Limb (tissue), 2 donors: ENCODE results near the gene CDCA4.

Experiments
- DNase-seq, 2 donors: peaks; one replicate each; pipeline ENCODE4 v3.0.0-alpha.2; 2016; ENCODE audit errors: extremely low spot score in 2 of 2

The CDCA4 gene

DNA sequence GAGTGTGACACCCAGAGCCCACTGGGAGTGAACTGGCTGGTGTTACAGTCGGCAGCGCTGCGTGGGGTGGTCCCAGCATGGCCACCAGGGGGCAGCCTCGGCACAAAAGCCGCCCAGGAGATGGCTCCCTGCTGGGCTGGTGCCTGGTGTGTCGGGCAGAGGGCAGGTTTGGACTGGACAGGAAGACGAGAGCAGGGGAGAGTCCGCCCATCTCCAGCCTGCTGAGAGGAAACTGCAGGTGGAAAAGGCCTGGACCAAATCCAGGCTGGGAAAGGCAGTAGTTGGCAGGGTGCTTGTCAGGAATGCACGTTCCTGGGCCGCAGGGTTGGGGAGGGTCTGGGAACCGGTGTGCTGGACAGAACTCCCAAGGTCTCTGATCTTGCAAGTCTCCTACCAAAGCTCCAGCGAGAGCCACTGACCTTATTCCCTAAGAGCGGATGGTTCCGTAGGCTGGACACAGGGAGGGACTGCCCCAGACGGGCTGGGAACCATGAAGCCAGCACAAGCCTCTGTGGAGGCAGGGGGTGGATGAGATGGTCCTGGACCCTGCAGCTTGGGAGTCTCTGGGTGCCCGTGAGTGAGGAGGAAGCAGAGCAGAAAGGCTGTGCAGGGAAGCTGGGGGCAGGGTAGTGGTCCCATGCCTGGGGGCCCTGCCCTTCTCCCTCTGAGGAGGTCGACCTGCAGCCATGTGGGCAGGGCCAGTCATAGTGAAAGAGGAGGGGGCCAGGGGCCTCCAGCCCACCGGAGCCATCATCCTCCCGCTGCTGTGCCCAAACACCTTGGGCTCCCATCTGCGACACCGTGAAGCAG is 44.5 kb downstream of the CDCA4 start:
- DNase-seq: peak; percentile 55 to 84

DNA sequence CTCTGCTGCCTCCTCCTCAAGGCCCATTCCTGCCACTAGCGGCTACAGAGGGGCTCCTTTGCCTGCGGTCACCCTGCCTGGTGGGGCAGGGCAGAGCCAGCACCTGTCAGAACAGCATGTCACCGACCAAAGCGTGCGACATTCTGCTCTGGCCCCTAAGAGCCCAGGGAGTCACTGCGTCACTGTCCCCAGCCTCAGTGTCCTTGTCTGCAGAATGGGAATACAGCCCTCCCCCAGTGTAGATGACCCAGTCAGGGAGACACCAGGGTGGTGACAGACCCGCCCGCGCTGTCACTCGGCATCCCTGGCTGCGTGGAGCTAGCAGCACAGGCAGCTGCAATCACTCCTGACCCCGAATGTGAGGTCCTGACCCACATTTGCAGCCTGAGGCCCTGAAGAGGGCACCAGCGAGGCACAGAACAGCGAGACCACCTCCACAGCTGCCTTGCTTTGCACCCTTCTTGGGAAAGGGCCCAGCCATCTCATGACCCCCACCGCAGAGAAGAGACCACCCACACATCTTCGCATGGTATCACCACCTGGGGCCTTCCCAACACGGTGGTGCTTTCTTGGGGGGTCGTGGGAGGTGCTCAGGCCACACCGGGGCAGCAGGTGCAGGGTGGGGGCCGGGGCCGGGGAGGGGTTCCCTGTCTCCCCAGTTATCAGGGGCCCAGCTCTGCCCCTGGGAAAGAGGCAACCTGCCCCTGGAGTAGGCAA is 45.2 kb downstream of the CDCA4 start:
- peak in 1 of 2 donors; percentile 25 for DNase-seq

DNA sequence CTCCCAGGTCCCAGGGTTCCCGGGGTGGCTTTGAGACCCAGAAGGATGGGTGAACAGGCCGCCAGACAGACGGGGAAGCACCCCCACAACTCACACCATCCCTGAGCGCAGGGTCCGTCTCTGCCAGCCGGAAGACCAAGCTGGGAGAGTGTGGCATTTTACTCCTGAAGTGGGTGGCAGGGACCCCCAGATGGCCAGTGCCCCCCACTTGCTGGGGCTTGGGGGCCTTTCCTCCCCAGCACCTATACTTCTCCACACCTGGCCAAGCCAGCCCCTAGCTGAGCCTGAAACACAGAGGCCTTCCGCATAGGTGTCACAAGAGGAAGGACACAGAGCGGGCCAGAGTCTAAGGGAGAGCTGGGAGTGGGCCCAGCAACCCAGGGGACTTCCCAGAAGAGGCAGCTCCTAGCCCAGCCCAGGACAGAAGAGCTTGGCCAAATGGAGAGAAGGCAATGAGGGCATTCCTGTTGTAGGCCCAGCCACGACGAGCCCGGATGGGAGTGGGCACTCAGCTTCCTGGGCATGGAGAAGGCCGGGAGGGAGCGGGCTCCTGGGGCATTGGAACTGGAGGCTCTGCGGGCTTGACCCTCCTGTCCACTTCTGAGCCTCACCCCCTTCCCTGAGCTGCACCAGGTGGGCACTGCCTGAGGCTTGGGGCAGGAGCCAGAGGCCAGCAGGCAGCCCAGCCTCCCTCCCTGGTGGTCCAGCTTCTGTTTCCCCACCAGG is 46.1 kb downstream of the CDCA4 start:
- peak in 1 of 2 donors; percentile 21 for DNase-seq

GRCh38 chr14:104974146-104974541 is 46.7 kb downstream of the CDCA4 start:
- DNase-seq: no peak

DNA sequence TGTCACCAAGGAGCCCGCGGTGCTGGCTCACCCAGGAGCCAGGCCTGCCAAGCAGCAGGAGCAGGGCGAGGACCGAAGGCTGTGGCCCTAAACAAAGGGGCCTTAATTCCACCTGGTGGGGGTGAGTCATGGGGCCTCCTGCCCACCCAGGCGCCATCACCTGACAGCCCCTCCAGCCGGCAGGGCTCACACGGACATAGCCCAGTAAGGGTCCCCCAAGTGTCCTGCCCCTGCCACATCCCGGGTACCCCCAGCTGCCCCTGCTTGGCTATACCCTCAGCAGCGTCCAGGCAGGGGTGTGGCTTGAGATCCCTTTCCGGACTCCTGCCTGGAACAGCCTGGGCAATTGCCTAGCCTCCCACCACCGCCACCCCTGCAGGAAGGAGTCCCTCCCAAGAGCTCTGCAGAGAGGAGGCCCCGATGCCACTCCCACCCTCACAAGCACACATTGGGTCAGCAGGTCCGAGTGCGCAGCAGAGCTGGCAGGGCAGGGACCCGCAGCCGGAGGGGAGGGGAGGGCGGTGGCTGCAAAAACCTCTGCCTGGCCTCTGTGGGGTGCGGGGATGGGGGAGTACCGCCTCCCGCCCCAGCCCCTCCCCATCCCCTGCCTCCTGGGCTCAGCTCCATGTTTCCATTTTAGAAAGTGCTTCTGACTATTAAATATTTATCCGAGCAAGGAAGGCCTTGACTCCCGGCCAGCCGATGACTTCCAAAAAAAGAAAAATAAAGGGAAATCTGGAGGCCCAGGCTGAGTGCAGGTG is 47.3 kb downstream of the CDCA4 start:
- DNase-seq: peak; percentile 75 to 82

- peak in 1 of 2 donors; percentile 62 for DNase-seq
These were observed 47.8 kb downstream of the CDCA4 start for GRCh38 chr14:104973135-104973384.

- DNase-seq: no peak
These were observed 48.4 kb downstream of the CDCA4 start for GRCh38 chr14:104972301-104973134.

DNA sequence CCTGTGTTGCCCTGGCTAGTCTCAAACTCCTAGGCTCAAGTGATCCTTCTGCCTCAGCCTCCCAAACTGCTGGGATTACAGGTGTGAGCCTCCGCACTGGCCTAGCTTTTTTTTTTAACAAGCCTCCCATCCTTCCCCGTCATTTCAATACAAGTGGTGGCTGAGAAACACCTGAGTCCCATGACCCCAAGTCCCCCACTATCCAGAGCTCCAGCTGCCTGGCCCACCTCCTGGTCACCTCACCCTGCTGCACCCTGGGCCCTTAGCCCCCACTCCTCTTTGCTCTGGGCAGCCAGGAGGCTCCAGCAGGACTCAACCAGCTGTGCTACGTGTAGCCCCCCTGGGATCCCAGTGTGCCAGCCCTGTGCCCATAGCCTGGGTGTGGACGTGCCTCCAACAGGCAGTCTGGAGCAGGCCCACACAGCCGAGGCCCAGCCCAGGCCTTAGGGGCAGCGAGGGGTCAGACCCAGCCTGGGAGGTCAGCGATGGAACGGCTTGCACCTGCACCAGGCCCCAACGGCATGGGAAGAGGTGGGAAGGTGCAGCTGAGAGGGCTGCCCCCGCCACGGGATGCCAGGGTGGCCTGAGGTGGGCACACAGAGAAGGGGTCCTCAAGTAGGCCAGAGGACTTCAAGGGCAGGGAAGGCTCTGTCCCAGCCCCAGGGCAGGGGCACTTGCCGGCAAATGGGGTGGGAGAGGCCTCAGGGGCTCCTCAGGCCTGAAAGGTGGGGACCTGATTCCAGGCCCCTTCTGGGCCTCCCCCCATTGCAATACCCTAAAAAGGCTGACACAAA is 49.2 kb downstream of the CDCA4 start:
- DNase-seq: no peak

- DNase-seq: peak; percentile 48 to 49
These were observed 50.4 kb downstream of the CDCA4 start for GRCh38 chr14:104970231-104971068.

DNA sequence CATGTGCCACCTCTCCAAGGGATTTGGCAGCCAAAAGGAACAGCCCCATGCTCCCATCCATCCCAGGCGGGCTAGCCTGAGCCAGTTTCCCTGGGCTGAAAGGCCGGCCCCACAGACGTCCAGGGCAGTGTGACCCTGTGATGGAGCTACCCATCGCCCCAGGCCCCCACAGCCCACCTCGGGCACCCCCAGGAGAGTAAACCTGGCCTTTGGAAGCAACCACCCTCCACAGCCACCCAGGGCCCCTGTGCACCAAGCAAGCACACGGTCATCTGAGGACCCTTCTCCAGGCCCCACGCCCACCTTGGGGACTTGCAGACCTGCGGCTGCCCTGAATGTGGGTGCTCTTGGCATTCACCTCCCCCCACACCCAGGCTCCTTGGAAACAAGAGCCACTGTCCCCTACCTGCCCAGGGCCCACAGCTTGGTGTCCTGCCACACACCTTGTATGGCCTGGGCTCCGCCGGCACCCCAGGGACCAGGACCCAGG is 51.1 kb downstream of the CDCA4 start:
- no peak for DNase-seq

GRCh38 chr14:104968541-104969401 is 52.1 kb downstream of the CDCA4 start:
- DNase-seq: no peak

DNA sequence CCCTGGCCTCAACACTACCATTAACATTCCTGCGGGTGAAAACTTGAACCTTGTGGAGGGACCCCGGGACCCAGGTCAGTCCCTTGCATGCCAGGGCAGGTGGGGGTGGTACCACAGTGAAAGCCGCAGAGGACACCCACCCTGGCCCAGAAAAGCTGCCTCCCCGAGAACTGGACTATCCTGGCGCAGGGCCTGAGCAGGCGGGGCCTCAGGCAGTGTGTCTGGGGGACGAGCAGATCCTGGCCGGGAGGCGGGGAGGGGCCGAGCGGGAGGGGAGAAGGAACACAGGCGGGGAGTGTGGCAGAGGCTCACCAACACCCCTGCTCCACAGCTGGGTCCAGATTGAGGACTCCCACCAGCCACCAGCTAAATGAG is 52.7 kb downstream of the CDCA4 start:
- DNase-seq: peak; percentile 63 to 79

DNA sequence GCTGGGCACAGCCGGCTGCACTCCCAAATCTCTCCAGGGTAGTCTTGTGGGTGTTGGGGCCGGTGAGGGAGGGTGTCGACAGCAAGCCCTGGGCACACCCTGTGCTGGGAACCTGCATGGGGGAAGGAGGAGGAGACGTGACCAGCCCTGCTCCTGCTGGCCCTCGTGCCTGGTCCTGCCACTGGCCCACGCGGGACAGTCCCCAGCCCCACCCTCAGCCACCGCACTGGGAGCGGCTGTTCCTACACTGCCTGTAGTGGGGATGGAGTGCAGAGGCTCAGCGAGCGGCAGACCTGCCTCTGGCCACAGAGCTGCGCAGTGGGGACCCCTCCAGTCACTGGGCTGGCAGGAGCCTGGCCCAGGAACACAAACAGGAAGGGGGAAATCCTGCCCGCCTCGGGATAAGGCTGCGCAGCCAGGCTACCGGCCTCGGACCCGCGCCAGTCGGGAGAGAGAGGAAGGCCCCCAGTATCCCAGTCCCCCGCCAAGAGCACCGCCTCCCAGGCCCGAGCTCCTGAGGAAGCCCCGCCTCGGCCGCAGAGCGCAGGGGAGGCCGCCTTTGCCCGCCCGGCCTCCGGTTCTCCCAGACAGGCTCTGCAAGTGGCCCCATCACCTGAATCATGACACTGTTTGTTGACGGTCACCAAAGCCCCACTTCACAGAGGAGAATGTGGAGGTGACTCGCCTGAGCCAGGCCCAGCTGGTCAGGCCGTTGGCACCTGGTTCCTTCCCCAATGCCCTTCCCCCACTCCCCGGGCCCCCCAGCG is 53.3 kb downstream of the CDCA4 start:
- DNase-seq: peak; percentile 29 to 72

- DNase-seq: peak in 1 of 2 donors; percentile 47
These were observed 53.9 kb downstream of the CDCA4 start for GRCh38 chr14:104966981-104967385.

GRCh38 chr14:104966261-104966865 is 54.5 kb downstream of the CDCA4 start:
- no peak for DNase-seq

- DNase-seq: no peak
These were observed 55.2 kb downstream of the CDCA4 start for GRCh38 chr14:104965561-104966231.
